ENCODE results near the gene PSAT1. TPM values are rescaled to one million over a fixed set of nuclear protein-coding genes. Genes with fewer than 3 reads are reported as not detected.

PSAT1 gene
- total and polyA plus RNA-seq, 2 experiments from 2014 or later, result 414 to 486 TPM

- TF ChIP-seq EZH2phosphoT487 (IDR thresholded peaks at IDR 0.05; ENCODE audit: unreplicated experiment), result no peak
- TF ChIP-seq CREB1 (CRISPR knock-in tag; IDR thresholded peaks at IDR 0.05; ENCODE audit: low read depth), result no peak
- TF ChIP-seq CTCF (conservative IDR thresholded peaks at IDR 0.05; ENCODE audit: low read depth in 2 of 2), result no peak
- no peak for TF ChIP-seq ETS1 (IDR thresholded peaks at IDR 0.05)
- no peak for TF ChIP-seq STAT1 (IDR thresholded peaks at IDR 0.05; ENCODE audit: unreplicated experiment)
- no peak for TF ChIP-seq ZNF114 (CRISPR knock-in tag; IDR thresholded peaks at IDR 0.05)
- TF ChIP-seq JUNB (IDR thresholded peaks at IDR 0.05; ENCODE audit: unreplicated experiment), result no peak
- TF ChIP-seq EZH2 (IDR thresholded peaks at IDR 0.05; ENCODE audit: low read depth, unreplicated experiment), result no peak
- TF ChIP-seq ZNF331 (CRISPR knock-in tag; IDR thresholded peaks at IDR 0.05; ENCODE audit: low read depth), result no peak
- no peak for TF ChIP-seq REST (IDR thresholded peaks at IDR 0.05; ENCODE audit: unreplicated experiment)
- no peak for TF ChIP-seq POLR2AphosphoS5 (IDR thresholded peaks at IDR 0.05; ENCODE audit: low read depth)
Observed at GRCh38 chr9:78303377-78304062, 6.6 kb downstream of the PSAT1 start (continued).

GRCh38 chr9:78304357-78304756 is 7.4 kb downstream of the PSAT1 start:
- H3K4me3 Mint-ChIP-seq, result no peak overlapping the region; the same call in 2 of the 3 replicates
- no peak overlapping the region for H3K4me2 ChIP-seq
- ATAC-seq (no peak), DNase-seq (ENCODE audit: low spot score) (no peak)
- H3K27me3 ChIP-seq (ENCODE audit: insufficient read depth), result no peaks in the 10 kb centered on the region
- H3F3A ChIP-seq (replicated peaks; ENCODE audit: low read depth), result peaks cover 24% of the 10 kb centered on the region
- H3K27ac Mint-ChIP-seq, result no peak overlapping the region; the same call in 1 of the 2 replicates
- peaks cover 82% of the 10 kb centered on the region for H4K20me1 ChIP-seq (replicated peaks; ENCODE audit: insufficient read depth)
- H3K36me3 Mint-ChIP-seq (ENCODE audit: low read depth), result peaks cover 100% of the 10 kb centered on the region
- peaks cover 97% of the 10 kb centered on the region for H3K36me3 ChIP-seq (ENCODE audit: insufficient read depth)
- peaks cover 100% of the 10 kb centered on the region for H3K79me2 ChIP-seq (replicated peaks; ENCODE audit: insufficient read depth)
- H3K27me3 Mint-ChIP-seq (ENCODE audit: insufficient read depth, low read depth, poor library complexity), result peaks cover 11% of the 10 kb centered on the region
- H3K27ac ChIP-seq (ENCODE audit: low read depth), result no peak overlapping the region
- peaks cover 36% of the 10 kb centered on the region for H3K4me1 Mint-ChIP-seq
- TF ChIP-seq CREB1 (CRISPR knock-in tag; IDR thresholded peaks at IDR 0.05; ENCODE audit: low read depth), result no peak
- TF ChIP-seq CTCF (conservative IDR thresholded peaks at IDR 0.05; ENCODE audit: low read depth in 2 of 2), result no peak
- no peak for TF ChIP-seq REST (IDR thresholded peaks at IDR 0.05; ENCODE audit: unreplicated experiment)
- TF ChIP-seq NANOG (IDR thresholded peaks at IDR 0.05; ENCODE audit: borderline replicate concordance), result no peak
- no peak for TF ChIP-seq ZNF114 (CRISPR knock-in tag; IDR thresholded peaks at IDR 0.05)
- no peak for TF ChIP-seq ZNF331 (CRISPR knock-in tag; IDR thresholded peaks at IDR 0.05; ENCODE audit: low read depth)
- no peaks in the 10 kb centered on the region for H3K9me2 ChIP-seq (ENCODE audit: insufficient read depth)
- no peak overlapping the region for H3K4me3 ChIP-seq
- H3K4me1 ChIP-seq (ENCODE audit: insufficient read depth), result peaks cover 10% of the 10 kb centered on the region
- H3K9me3 Mint-ChIP-seq, result no peaks in the 10 kb centered on the region
- no peak overlapping the region for H2AFZ ChIP-seq
